HFFc6 (cell line): ENCODE data around the gene ZRANB3. TPM values are rescaled to one million over a fixed set of nuclear protein-coding genes. Genes with fewer than 3 reads are reported as not detected.
"Not testable (repeated sequence)": the region's sequence is repeated elsewhere in the genome, so short reads cannot be mapped to it uniquely, and the experiment has no call there.

Experiments
- DNase-seq: peaks from one replicate; pipeline ENCODE4 v3.0.0-alpha.2; 2018
- H3K27ac Mint-ChIP-seq: 2 replicates; pipeline ENCODE4 v1.8.0; 2020; ENCODE audit warnings: mild to moderate bottlenecking, mixed read lengths
- H3K27me3 Mint-ChIP-seq: 2 replicates; pipeline ENCODE4 v1.8.0; 2021; ENCODE audit warnings: mild to moderate bottlenecking, moderate library complexity, mixed read lengths; ENCODE audit not compliant: insufficient read depth
- H3K36me3 Mint-ChIP-seq: 2 replicates; pipeline ENCODE4 v1.8.0; 2021; ENCODE audit warnings: low read depth, mixed read lengths
- H3K4me1 Mint-ChIP-seq: 2 replicates; pipeline ENCODE4 v1.8.0; 2020; ENCODE audit warnings: low read depth, mixed read lengths
- H3K4me3 Mint-ChIP-seq: 2 replicates; pipeline ENCODE4 v1.8.0; 2020; ENCODE audit warnings: mild to moderate bottlenecking, moderate library complexity, mixed read lengths
- H3K9me3 Mint-ChIP-seq: 2 replicates; pipeline ENCODE4 v1.8.0; 2020; ENCODE audit warnings: mild to moderate bottlenecking, mixed read lengths
- total RNA-seq, 6 experiments: library from RNA; stranded (reverse); fragmentation: NEBNext Ultra II Directional; extraction: Animal tissue kit (Norgen Biotek cat#: 25700); gene quantifications; 2 replicates in 1 of 6; 3 replicates in 5 of 6; pipeline ENCODE4 v1.2.3, GENCODE V29; 2021
- TF ChIP-seq, protein P1 (sequence below): fragments of 200-600 bp; sonication (generic); IDR thresholded peaks from 2 replicates; pipeline ENCODE4 v1.5.0; 2021; ENCODE audit warnings: antibody characterized with exemption, mild to moderate bottlenecking

ZRANB3 gene
- total RNA-seq, 6 experiments from 2014 or later = 8.1 to 10.2 (median 8.8) TPM

DNA sequence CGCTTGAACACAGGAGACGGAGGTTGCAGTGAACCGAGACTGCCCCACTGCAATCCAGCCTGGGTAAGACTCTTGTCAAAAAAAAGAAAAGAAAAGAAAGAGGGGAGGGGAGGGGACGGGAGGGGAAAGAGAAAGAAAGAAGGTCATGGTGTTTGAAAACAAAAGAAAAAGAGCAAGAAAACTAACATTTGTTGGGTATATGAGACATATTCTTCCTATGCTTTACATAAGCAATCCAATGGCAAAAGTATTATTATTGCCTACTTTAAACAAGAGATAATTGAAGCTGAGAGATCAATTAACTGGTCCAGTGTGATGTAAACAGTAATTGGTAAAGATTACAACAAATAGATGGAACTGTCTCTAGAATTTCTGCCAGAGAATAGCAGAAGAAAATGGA lies 157.3 kb downstream of the ZRANB3 start:
- Mint-ChIP-seq H3K4me3 (no peak overlapping the region), H3K9me3 (no peaks in the 10 kb centered on the region), H3K36me3 (no peaks in the 10 kb centered on the region), H3K4me1 (no peaks in the 10 kb centered on the region), H3K27me3 (no peaks in the 10 kb centered on the region; the same call in 1 of the 2 replicates), H3K27ac (no peak overlapping the region)
- TF ChIP-seq, protein P1, sequence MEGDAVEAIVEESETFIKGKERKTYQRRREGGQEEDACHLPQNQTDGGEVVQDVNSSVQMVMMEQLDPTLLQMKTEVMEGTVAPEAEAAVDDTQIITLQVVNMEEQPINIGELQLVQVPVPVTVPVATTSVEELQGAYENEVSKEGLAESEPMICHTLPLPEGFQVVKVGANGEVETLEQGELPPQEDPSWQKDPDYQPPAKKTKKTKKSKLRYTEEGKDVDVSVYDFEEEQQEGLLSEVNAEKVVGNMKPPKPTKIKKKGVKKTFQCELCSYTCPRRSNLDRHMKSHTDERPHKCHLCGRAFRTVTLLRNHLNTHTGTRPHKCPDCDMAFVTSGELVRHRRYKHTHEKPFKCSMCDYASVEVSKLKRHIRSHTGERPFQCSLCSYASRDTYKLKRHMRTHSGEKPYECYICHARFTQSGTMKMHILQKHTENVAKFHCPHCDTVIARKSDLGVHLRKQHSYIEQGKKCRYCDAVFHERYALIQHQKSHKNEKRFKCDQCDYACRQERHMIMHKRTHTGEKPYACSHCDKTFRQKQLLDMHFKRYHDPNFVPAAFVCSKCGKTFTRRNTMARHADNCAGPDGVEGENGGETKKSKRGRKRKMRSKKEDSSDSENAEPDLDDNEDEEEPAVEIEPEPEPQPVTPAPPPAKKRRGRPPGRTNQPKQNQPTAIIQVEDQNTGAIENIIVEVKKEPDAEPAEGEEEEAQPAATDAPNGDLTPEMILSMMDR = no peak
- DNase-seq = no peak

DNA sequence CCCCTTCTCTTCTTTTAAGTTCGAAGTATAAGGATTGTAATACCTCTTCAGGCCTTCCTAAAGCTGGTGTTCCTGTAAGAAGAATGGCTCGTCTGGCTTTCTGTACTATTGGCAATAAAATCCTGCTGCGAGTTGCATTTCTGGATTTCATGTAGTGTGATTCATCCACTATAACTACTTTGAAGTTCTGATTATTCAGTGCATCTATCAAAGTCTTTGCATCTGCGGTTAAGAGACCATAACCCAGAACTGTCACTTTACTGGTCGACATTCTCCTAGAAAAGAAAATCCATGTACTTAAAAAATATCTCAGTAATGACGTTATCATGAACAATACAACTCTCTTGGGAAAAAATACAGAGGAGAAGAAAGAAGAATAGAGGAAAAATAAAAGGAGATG lies 181.1 kb downstream of the ZRANB3 start:
- DNase-seq = no peak
- peaks cover 34% of the 10 kb centered on the region for H3K36me3 Mint-ChIP-seq
- H3K4me1 Mint-ChIP-seq = no peaks in the 10 kb centered on the region
- TF ChIP-seq, protein P1 = no peak
- no peak overlapping the region for H3K4me3 Mint-ChIP-seq
- H3K9me3 Mint-ChIP-seq = peaks cover 32% of the 10 kb centered on the region
- no peaks in the 10 kb centered on the region; the same call in 1 of the 2 replicates for H3K27me3 Mint-ChIP-seq
- H3K27ac Mint-ChIP-seq = no peak overlapping the region

DNA sequence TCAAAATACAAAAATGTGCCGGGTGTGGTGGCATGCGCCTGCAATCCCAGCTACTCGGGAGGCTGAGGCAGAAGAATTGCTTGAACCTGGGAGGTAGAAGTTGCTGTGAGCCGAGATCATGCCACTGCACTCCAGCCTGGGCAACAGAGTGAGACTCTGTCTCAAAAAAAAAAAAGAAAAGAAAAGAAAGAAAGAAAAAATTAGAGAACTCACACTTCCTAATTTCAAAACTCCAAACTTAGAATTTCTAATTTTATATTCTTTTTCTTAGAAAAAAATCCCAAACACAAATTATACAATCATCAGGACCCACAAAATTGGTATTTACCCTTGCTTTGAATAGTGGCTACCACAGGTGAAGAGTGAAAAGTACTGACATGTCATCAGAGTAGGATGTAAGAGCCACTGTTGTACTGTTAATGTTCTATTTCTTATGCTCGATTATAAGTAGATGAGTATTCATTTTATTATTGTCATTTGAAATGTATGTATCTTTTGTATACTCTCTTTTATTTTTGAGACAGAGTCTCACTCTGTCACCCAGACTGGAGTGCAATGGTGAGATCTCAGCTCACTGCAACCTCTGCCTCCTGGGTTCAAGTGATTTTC lies 182.8 kb downstream of the ZRANB3 start:
- Mint-ChIP-seq H3K36me3 (peaks cover 34% of the 10 kb centered on the region), H3K9me3 (peaks cover 32% of the 10 kb centered on the region)
- not testable (repeated sequence) for DNase-seq, H3K4me3 Mint-ChIP-seq, H3K27ac Mint-ChIP-seq, H3K4me1 Mint-ChIP-seq, H3K27me3 Mint-ChIP-seq

DNA sequence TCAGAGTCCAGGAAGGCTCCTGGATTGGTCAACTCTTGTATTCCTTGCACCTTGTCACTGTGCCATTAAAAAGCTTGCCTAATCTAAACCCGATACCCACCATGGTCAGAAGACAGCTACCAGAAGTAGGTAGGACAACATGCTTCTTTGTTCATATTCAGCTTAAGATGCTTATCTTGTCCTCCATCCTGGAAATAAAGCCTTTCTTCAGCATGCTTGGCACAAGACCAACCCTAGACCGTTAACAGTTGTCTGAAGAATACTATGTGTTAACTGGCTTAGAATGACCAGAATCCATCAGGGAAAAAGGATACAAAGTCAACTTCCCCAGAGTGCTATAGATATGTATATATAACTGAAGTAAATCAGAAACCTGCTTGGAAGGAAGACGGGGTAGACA lies 193.9 kb downstream of the ZRANB3 start:
- no peak overlapping the region for H3K27ac Mint-ChIP-seq
- no peaks in the 10 kb centered on the region for H3K4me1 Mint-ChIP-seq
- peaks cover 4% of the 10 kb centered on the region; the same call in 1 of the 2 replicates for H3K36me3 Mint-ChIP-seq
- TF ChIP-seq, protein P1 = no peak
- no peak overlapping the region for H3K4me3 Mint-ChIP-seq
- DNase-seq = no peak
- H3K9me3 Mint-ChIP-seq = no peaks in the 10 kb centered on the region
- no peaks in the 10 kb centered on the region for H3K27me3 Mint-ChIP-seq

DNA sequence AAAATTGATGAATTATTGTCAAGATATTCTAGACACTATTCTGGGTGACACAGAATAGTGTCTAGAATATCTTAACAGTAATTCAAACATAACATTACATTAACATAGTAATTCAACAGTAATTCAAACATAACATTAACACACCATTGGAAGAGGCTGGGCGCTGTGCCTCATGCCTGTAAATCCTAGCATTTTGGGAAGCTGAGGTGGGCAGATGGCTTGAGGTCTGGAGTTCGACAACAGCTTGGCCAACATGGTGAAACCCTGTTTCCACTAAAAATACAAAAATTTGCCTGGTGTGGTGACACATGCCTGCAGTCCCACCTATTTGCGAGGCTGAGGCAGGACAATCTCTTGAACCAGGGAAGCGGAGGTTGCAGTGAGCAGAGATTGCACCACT lies 195.8 kb downstream of the ZRANB3 start:
- no peak overlapping the region for H3K4me3 Mint-ChIP-seq
- no peak overlapping the region for H3K27ac Mint-ChIP-seq
- TF ChIP-seq, protein P1 = no peak
- H3K9me3 Mint-ChIP-seq = peaks cover 4% of the 10 kb centered on the region; the same call in 1 of the 2 replicates
- DNase-seq = no peak
- no peaks in the 10 kb centered on the region for H3K4me1 Mint-ChIP-seq
- peaks cover 7% of the 10 kb centered on the region; the same call in 1 of the 2 replicates for H3K36me3 Mint-ChIP-seq
- no peaks in the 10 kb centered on the region for H3K27me3 Mint-ChIP-seq

DNA sequence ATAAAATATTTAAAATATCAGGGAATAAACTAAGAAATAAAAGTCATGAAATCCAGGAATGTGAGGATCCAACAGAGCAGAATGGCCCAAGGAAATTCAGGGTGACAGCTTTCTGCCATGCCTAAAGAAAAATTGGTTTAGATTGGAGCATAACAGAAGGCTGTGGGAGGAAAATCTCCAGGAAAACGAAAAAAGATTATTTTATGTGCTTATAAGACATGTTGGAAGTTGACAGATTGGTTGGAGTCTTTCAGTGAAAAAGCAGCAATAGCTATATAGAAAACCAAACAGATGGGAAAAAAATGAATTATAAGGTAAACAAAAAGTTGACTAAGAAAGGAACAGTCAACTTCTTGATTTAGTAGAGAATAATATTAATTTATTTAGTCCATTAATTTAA lies 203.9 kb downstream of the ZRANB3 start:
- DNase-seq = no peak
- Mint-ChIP-seq H3K4me3 (no peak overlapping the region), H3K27ac (no peak overlapping the region), H3K9me3 (peaks cover 29% of the 10 kb centered on the region), H3K36me3 (peaks cover 16% of the 10 kb centered on the region; the same call in 1 of the 2 replicates), H3K27me3 (no peaks in the 10 kb centered on the region), H3K4me1 (no peaks in the 10 kb centered on the region)
- TF ChIP-seq, protein P1 = no peak
